GM12878 (cell line): ENCODE data around the gene KDM2A. TPM values are rescaled to one million over a fixed set of nuclear protein-coding genes. Genes with fewer than 3 reads are reported as not detected.

Source experiments
- ATAC-seq: fragments of 200-7000 bp; cut with Tn5 transposase; 3 replicates; pipeline ENCODE4 v1.9.1; 2020; ENCODE audit warnings: mild to moderate bottlenecking, moderate library complexity
- BruUV-seq: library from RNA; stranded (reverse); fragments of 400-500 nt; replicated peaks from 2 replicates; lab custom pipeline; 2021; lab: Mats Ljungman, UMichigan
- CTCF ChIA-PET: fragments of 300-600 bp; sonication (Branson Sonifier 250); formaldehyde crosslinking; extraction: SDS; loops from one replicate; lab custom pipeline; 2021; ENCODE audit warnings: inconsistent platforms; lab: Yijun Ruan, JAX
- POLR2A ChIA-PET: fragments of 350-600 bp; formaldehyde crosslinking; extraction: SDS; loops from one replicate; lab custom pipeline; 2021; ENCODE audit warnings: inconsistent platforms; lab: Charles Lee
- RAD21 ChIA-PET: fragments of 300-600 bp; sonication (Branson Sonifier 250); formaldehyde crosslinking; loops from one replicate; lab custom pipeline; 2023; ENCODE audit warnings: antibody characterized with exemption; ENCODE audit not compliant: unreplicated experiment; lab: Charles Lee
- SMC1A ChIA-PET: fragments of 300-600 bp; sonication (Branson Sonifier 250); formaldehyde crosslinking; loops from one replicate; lab custom pipeline; 2023; ENCODE audit not compliant: unreplicated experiment, uncharacterized antibody; lab: Charles Lee
- DNase-seq: peaks from one replicate; pipeline ENCODE4 v3.0.0-alpha.2; 2011; ENCODE audit warnings: low read depth, low spot score
- FAIRE-seq: peaks from 3 replicates; lab custom pipeline; 2011; peaks lifted over from hg19 to GRCh38; lab: Jason Lieb, UNC
- H2AFZ ChIP-seq: 2 replicates; pipeline ENCODE4 v1.6.0; 2011; ENCODE audit warnings: low read depth, low read length, control low read depth; ENCODE audit not compliant: control insufficient read depth
- H3K27ac ChIP-seq: 2 replicates; pipeline ENCODE4 v1.5.1; 2011; ENCODE audit warnings: control low read depth; ENCODE audit not compliant: control insufficient read depth, insufficient read depth
- H3K27me3 ChIP-seq, 2 experiments: replicated peaks in 1 of 2; 2 replicates each; pipeline versions ENCODE4 v1.6.0 to v1.6.1; 2011; ENCODE audit warnings: low read length in 1 of 2; ENCODE audit not compliant: control insufficient read depth in 2 of 2, insufficient read depth in 2 of 2
- H3K36me3 ChIP-seq, 2 experiments: 2 replicates each; pipeline ENCODE4 v1.5.1; 2011; ENCODE audit warnings: low read length in 1 of 2; ENCODE audit not compliant: control insufficient read depth in 2 of 2, insufficient read depth in 2 of 2
- H3K4me1 ChIP-seq: 2 replicates; pipeline ENCODE4 v1.6.1; 2011; ENCODE audit warnings: mild to moderate bottlenecking, low read length, moderate library complexity, mixed read lengths; ENCODE audit not compliant: control insufficient read depth, insufficient read depth
- H3K4me2 ChIP-seq: 2 replicates; pipeline ENCODE4 v1.6.0; 2011; ENCODE audit warnings: control low read depth; ENCODE audit not compliant: control insufficient read depth, insufficient read depth
- H3K4me3 ChIP-seq: fragments of 200-600 bp; sonication (generic); 2 replicates; pipeline ENCODE4 v1.5.1; 2016
- H3K79me2 ChIP-seq: 2 replicates; pipeline ENCODE4 v1.6.0; 2011; ENCODE audit warnings: low read length; ENCODE audit not compliant: control insufficient read depth, insufficient read depth
- H3K9ac ChIP-seq: 2 replicates; pipeline ENCODE4 v1.8.0; 2011; ENCODE audit warnings: low read length, control low read depth, mixed read lengths; ENCODE audit not compliant: control insufficient read depth, insufficient read depth
- H3K9me3 ChIP-seq: replicated peaks from 3 replicates; pipeline ENCODE4 v1.5.1; 2011; ENCODE audit warnings: mild to moderate bottlenecking, low read length; ENCODE audit not compliant: control insufficient read depth, insufficient read depth
- H4K20me1 ChIP-seq: 2 replicates; pipeline ENCODE4 v1.6.0; 2011; ENCODE audit not compliant: control insufficient read depth, insufficient read depth
- EZH2 ChIP-seq: IDR thresholded peaks from 2 replicates; pipeline ENCODE4 v1.6.1; 2012; ENCODE audit warnings: low read depth, mild to moderate bottlenecking, control low read depth, inconsistent platforms, low read length, borderline replicate concordance; ENCODE audit not compliant: control insufficient read depth
- WGBS: methylation state at CpG from one replicate; pipeline ENCODE4 v1.1.6; 2016; ENCODE audit warnings: low lambda C conversion rate; ENCODE audit not compliant: insufficient replicate concordance, insufficient coverage; ENCODE audit errors: missing lambda C conversion rate; 5-methylcytosine and 5-hydroxymethylcytosine counted together
- in situ Hi-C: fragments of 300-500 bp; cut with MboI; formaldehyde crosslinking; loops from 9 replicates; pipeline ENCODE4 v1.14.3; 2018; ENCODE audit warnings: mixed read lengths
- intact Hi-C: fragments of 100-400 bp; cut with micrococcal nuclease; formaldehyde crosslinking; loops from one replicate; pipeline ENCODE4 v1.14.2; 2022; ENCODE audit not compliant: unreplicated experiment
- polyA plus RNA-seq, 11 experiments: library from polyadenylated mRNA; depleted of rRNA in 4 of 11; unstranded in 6 of 11; stranded (reverse) in 5 of 11; fragments of >200 nt; fragmentation: Nextera tagmentation in 4 of 11; fragmentation: Illumina TruSeq in 1 of 11; extraction: Ambion mirVana in 4 of 11; extraction: Trizol in 1 of 11; gene quantifications; 1 replicate in 1 of 11; 2 replicates in 10 of 11; pipeline versions ENCODE4 v1.2.1 to v1.2.3, GENCODE V29; 2011 to 2016; ENCODE audit warnings: inconsistent platforms in 2 of 11, missing spikeins in 2 of 11, low read depth in 1 of 11
- total RNA-seq, 4 experiments: library from RNA; depleted of rRNA in 3 of 4; stranded (reverse); fragments of >200 nt in 3 of 4; fragmentation: Illumina TruSeq in 1 of 4; extraction: Trizol in 1 of 4; gene quantifications; 2 replicates each; pipeline versions ENCODE4 v1.2.1 to v1.2.3, GENCODE V29; 2013 to 2021
- TF ChIP-seq, protein P1 (sequence below): fragments of 450-650 bp; IDR thresholded peaks from 2 replicates; pipeline ENCODE4 v1.6.1; 2014; ENCODE audit warnings: mild to moderate bottlenecking

Gene KDM2A
- total and polyA plus RNA-seq, 10 of the 15 experiments (the other 5 are each of a cell fraction or from before 2014, with no cell fraction given) = 10.5 to 69.3 (median 41.6) TPM

GRCh38 chr11:67298786-67299185, 179.7 kb downstream of the KDM2A start (continued):
- TF ChIP-seq, protein P1, sequence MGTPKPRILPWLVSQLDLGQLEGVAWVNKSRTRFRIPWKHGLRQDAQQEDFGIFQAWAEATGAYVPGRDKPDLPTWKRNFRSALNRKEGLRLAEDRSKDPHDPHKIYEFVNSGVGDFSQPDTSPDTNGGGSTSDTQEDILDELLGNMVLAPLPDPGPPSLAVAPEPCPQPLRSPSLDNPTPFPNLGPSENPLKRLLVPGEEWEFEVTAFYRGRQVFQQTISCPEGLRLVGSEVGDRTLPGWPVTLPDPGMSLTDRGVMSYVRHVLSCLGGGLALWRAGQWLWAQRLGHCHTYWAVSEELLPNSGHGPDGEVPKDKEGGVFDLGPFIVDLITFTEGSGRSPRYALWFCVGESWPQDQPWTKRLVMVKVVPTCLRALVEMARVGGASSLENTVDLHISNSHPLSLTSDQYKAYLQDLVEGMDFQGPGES = no peak

GRCh38 chr11:67299471-67300191, 180.6 kb downstream of the KDM2A start:
- FAIRE-seq (no peak), DNase-seq (no peak), ATAC-seq (no peak)
- WGBS = 97% methylated on average over 29 of the region's 29 CpGs
- in situ Hi-C loops (no loop called here), intact Hi-C loops (no loop called here)
- Histone ChIP-seq H3K4me1 (no peaks in the 10 kb centered on the region), H3K4me3 (no peak overlapping the region), H3K27ac (no peak overlapping the region), H2AFZ (no peak overlapping the region), H3K36me3 (peaks cover 11 to 22% of the 10 kb centered on the region in 2 experiments), H3K9me3 (peaks cover 10% of the 10 kb centered on the region; the same call in 2 of the 3 replicates), H3K4me2 (no peak overlapping the region), H3K79me2 (no peaks in the 10 kb centered on the region; the same call in 1 of the 2 replicates), H4K20me1 (no peaks in the 10 kb centered on the region), H3K9ac (no peak overlapping the region), H3K27me3 (no peaks in the 10 kb centered on the region)
- RAD21 ChIA-PET = interaction anchor here (0.5 kb wide), 1 partner anchor 17 kb away, joined by 3 read pairs; no protein-coding TSS in a partner anchor
- CTCF ChIA-PET = no interaction called here
- POLR2A ChIA-PET = no interaction called here
- no TSS peak for BruUV-seq
- SMC1A ChIA-PET = no interaction called here
- TF ChIP-seq EZH2 = no peak
